ENCODE measurements around the gene LRRIQ1. TPM values are rescaled to one million over a fixed set of nuclear protein-coding genes. Genes with fewer than 3 reads are reported as not detected.
A peak's percentile ranks its signal among the peaks of the same experiment; 100 is the strongest.

The LRRIQ1 gene
- total RNA-seq = 1 to 10 TPM; 1.6 to 5.4 (median 3.4) TPM

- 1 to 3% methylated on average over 22 of the region's 22 CpGs for WGBS, 2 donors
- peak; percentile 23 to 80 for DNase-seq (ENCODE audit: low spot score in 2 of 2)
- Histone ChIP-seq H3K27me3 (no peaks in the 10 kb centered on the region), H3K9me3 (no peaks in the 10 kb centered on the region), H3K27ac (peak within 1 kb of the TSS in 1 of 4 donors; percentile 38), H3K4me1 (peaks cover 0 to 10% (median 0%) of the 10 kb centered on the region in 4 donors), H3K4me3 (peak within 1 kb of the TSS; percentile 31 to 64 (median 42)), H3K36me3 (no peaks in the 10 kb centered on the region)
- no peak for TF ChIP-seq POLR2A (IDR thresholded peaks at IDR 0.05)
- peak in 1 of 2 donors; percentile 26 for TF ChIP-seq EP300 (IDR thresholded peaks at IDR 0.05)
Observed at GRCh38 chr12:85036234-85036707, at the start of gene LRRIQ1, which contains the start of gene TSPAN19. LRRIQ1 (plus strand) TSS chr12:85036351; CDS start chr12:85038177, 1,826 bp downstream. TSPAN19 (minus strand) TSS chr12:85036277; CDS start chr12:85029946, 6,331 bp downstream.

- WGBS, 2 donors = 42 to 49% methylated on average over 3 of the region's 3 CpGs
- TF ChIP-seq EP300 (IDR thresholded peaks at IDR 0.05) (no peak), CTCF (IDR thresholded peaks at IDR 0.05) (no peak), POLR2A (IDR thresholded peaks at IDR 0.05) (no peak)
Observed at GRCh38 chr12:84986586-84986985, 49.6 kb upstream of the LRRIQ1 start.

GRCh38 chr12:84994426-84994825 lies 41.7 kb upstream of the LRRIQ1 start:
- Histone ChIP-seq H3K36me3 (no peaks in the 10 kb centered on the region), H3K27me3 (no peaks in the 10 kb centered on the region), H3K9me3 (no peaks in the 10 kb centered on the region), H3K4me3 (no peak overlapping the region), H3K27ac (no peak overlapping the region), H3K4me1 (no peaks in the 10 kb centered on the region)
- TF ChIP-seq EP300 (IDR thresholded peaks at IDR 0.05) (no peak), CTCF (IDR thresholded peaks at IDR 0.05) (no peak), POLR2A (IDR thresholded peaks at IDR 0.05) (no peak)
- no peak for DNase-seq (ENCODE audit: low spot score in 2 of 2)

More at GRCh38 chr12:84986586-84986985, 49.6 kb upstream of the LRRIQ1 start:
- Histone ChIP-seq H3K27ac (no peak overlapping the region), H3K36me3 (no peaks in the 10 kb centered on the region), H3K4me1 (no peaks in the 10 kb centered on the region), H3K4me3 (no peak overlapping the region), H3K27me3 (no peaks in the 10 kb centered on the region), H3K9me3 (no peaks in the 10 kb centered on the region)
- DNase-seq (ENCODE audit: low spot score in 2 of 2) = no peak

- Histone ChIP-seq H3K36me3 (no peaks in the 10 kb centered on the region), H3K4me3 (no peak overlapping the region), H3K4me1 (no peaks in the 10 kb centered on the region), H3K27me3 (no peaks in the 10 kb centered on the region), H3K27ac (no peak overlapping the region), H3K9me3 (no peaks in the 10 kb centered on the region)
- WGBS, 2 donors = 78 to 81% methylated on average over 2 of the region's 2 CpGs
- TF ChIP-seq CTCF (IDR thresholded peaks at IDR 0.05) = no peak
- TF ChIP-seq EP300 (IDR thresholded peaks at IDR 0.05) = no peak
- TF ChIP-seq POLR2A (IDR thresholded peaks at IDR 0.05) = no peak
- no peak for DNase-seq (ENCODE audit: low spot score in 2 of 2)
Observed at GRCh38 chr12:84995641-84996040, 40.5 kb upstream of the LRRIQ1 start.

- H3K27ac ChIP-seq = no peak overlapping the region
- no peak overlapping the region for H3K4me3 ChIP-seq
- TF ChIP-seq POLR2A (IDR thresholded peaks at IDR 0.05) (no peak), EP300 (IDR thresholded peaks at IDR 0.05) (no peak), CTCF (IDR thresholded peaks at IDR 0.05) (no peak)
- no peaks in the 10 kb centered on the region for H3K9me3 ChIP-seq
- no peaks in the 10 kb centered on the region for H3K4me1 ChIP-seq
- 50 to 54% methylated on average over 1 of the region's 1 CpG for WGBS, 2 donors
- no peak for DNase-seq (ENCODE audit: low spot score in 2 of 2)
- H3K36me3 ChIP-seq = no peaks in the 10 kb centered on the region
- H3K27me3 ChIP-seq = no peaks in the 10 kb centered on the region
Observed at GRCh38 chr12:84996759-84997158, 39.4 kb upstream of the LRRIQ1 start.

GRCh38 chr12:84998341-84998740 lies 37.8 kb upstream of the LRRIQ1 start:
- Histone ChIP-seq H3K36me3 (no peaks in the 10 kb centered on the region), H3K4me3 (no peak overlapping the region), H3K4me1 (no peaks in the 10 kb centered on the region), H3K27ac (no peak overlapping the region), H3K9me3 (no peaks in the 10 kb centered on the region), H3K27me3 (no peaks in the 10 kb centered on the region)
- TF ChIP-seq EP300 (IDR thresholded peaks at IDR 0.05) = no peak
- no peak for TF ChIP-seq POLR2A (IDR thresholded peaks at IDR 0.05)
- no peak for TF ChIP-seq CTCF (IDR thresholded peaks at IDR 0.05)
- DNase-seq (ENCODE audit: low spot score in 2 of 2) = no peak
